Nephron (organoid): ENCODE data around the gene MAD1L1.

ENCODE experiments used
- H3K27ac Mint-ChIP-seq, 3 experiments: 2 replicates each; pipeline ENCODE4 v1.8.0; 2020; ENCODE audit warnings: mixed read lengths in 3 of 3, mild to moderate bottlenecking in 2 of 3, moderate library complexity in 1 of 3
- H3K27me3 Mint-ChIP-seq: 2 replicates; pipeline ENCODE4 v1.8.0; 2021; ENCODE audit warnings: low read depth, mild to moderate bottlenecking, moderate library complexity, mixed read lengths
- H3K36me3 Mint-ChIP-seq: 2 replicates; pipeline ENCODE4 v1.8.0; 2020; ENCODE audit warnings: low read depth, mixed read lengths
- H3K4me1 Mint-ChIP-seq: 2 replicates; pipeline ENCODE4 v1.8.0; 2020; ENCODE audit warnings: mixed read lengths
- H3K4me3 Mint-ChIP-seq, 3 experiments: 2 replicates each; pipeline ENCODE4 v1.8.0; 2020; ENCODE audit warnings: mild to moderate bottlenecking in 3 of 3, mixed read lengths in 3 of 3, moderate library complexity in 2 of 3
- H3K9me3 Mint-ChIP-seq: 2 replicates; pipeline ENCODE4 v1.8.0; 2020; ENCODE audit warnings: mixed read lengths
- TF ChIP-seq, protein P1 (sequence below), 3 experiments: fragments of 200-600 bp; sonication (generic); IDR thresholded peaks; one replicate each; pipeline ENCODE4 v1.5.0; 2021; ENCODE audit warnings: antibody characterized with exemption in 3 of 3; ENCODE audit not compliant: unreplicated experiment in 3 of 3

Gene MAD1L1

DNA sequence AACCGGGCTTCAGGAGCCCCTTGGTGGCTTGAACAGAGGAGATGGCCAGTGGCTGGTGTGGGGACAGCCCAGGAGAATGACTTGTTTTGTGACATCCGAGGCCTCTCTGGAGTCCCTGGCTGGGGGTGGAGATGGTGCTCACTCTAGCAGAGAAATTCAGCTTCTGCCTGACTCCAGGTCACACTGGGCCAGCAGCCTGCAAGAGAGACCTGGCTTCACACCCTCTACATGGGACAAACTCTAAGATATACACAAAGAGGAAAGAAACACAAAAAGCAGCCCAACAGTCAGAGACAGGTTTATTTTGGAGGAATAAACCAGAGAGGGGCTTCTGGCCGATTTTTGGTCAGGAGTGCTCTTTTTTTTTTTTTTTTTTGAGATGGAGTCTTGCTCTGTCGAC, 429.8 kb downstream of the MAD1L1 start:
- TF ChIP-seq, protein P1, sequence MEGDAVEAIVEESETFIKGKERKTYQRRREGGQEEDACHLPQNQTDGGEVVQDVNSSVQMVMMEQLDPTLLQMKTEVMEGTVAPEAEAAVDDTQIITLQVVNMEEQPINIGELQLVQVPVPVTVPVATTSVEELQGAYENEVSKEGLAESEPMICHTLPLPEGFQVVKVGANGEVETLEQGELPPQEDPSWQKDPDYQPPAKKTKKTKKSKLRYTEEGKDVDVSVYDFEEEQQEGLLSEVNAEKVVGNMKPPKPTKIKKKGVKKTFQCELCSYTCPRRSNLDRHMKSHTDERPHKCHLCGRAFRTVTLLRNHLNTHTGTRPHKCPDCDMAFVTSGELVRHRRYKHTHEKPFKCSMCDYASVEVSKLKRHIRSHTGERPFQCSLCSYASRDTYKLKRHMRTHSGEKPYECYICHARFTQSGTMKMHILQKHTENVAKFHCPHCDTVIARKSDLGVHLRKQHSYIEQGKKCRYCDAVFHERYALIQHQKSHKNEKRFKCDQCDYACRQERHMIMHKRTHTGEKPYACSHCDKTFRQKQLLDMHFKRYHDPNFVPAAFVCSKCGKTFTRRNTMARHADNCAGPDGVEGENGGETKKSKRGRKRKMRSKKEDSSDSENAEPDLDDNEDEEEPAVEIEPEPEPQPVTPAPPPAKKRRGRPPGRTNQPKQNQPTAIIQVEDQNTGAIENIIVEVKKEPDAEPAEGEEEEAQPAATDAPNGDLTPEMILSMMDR (IDR thresholded peaks at IDR 0.05; ENCODE audit: unreplicated experiment in 3 of 3): no peak
- Mint-ChIP-seq H3K4me1 (peaks cover 19% of the 10 kb centered on the region), H3K4me3 (no peak overlapping the region), H3K9me3 (peaks cover 32% of the 10 kb centered on the region), H3K36me3 (peaks cover 23% of the 10 kb centered on the region), H3K27me3 (peaks cover 22% of the 10 kb centered on the region), H3K27ac (peak overlapping the region in 1 of 3 experiments; percentile 10)

- TF ChIP-seq, protein P1 (IDR thresholded peaks at IDR 0.05; ENCODE audit: unreplicated experiment in 3 of 3): no peak
- Mint-ChIP-seq H3K9me3 (peaks cover 40% of the 10 kb centered on the region), H3K27me3 (peaks cover 21% of the 10 kb centered on the region), H3K4me1 (peaks cover 19% of the 10 kb centered on the region), H3K27ac (peak overlapping the region; percentile 72 to 87 (median 84)), H3K36me3 (peaks cover 23% of the 10 kb centered on the region), H3K4me3 (peak overlapping the region in 1 of 3 experiments; percentile 39)
Observed at GRCh38 chr7:1800902-1801301, 431.8 kb downstream of the MAD1L1 start.

- H3K27me3 Mint-ChIP-seq: peaks cover 12% of the 10 kb centered on the region
- TF ChIP-seq, protein P1 (IDR thresholded peaks at IDR 0.05; ENCODE audit: unreplicated experiment in 3 of 3): no peak
- H3K4me3 Mint-ChIP-seq: no peak overlapping the region
- H3K4me1 Mint-ChIP-seq: peaks cover 13% of the 10 kb centered on the region
- H3K36me3 Mint-ChIP-seq: peaks cover 12% of the 10 kb centered on the region
- no peak overlapping the region for H3K27ac Mint-ChIP-seq
- H3K9me3 Mint-ChIP-seq: peaks cover 55% of the 10 kb centered on the region
Observed at GRCh38 chr7:1798191-1798590, 434.6 kb downstream of the MAD1L1 start.

DNA sequence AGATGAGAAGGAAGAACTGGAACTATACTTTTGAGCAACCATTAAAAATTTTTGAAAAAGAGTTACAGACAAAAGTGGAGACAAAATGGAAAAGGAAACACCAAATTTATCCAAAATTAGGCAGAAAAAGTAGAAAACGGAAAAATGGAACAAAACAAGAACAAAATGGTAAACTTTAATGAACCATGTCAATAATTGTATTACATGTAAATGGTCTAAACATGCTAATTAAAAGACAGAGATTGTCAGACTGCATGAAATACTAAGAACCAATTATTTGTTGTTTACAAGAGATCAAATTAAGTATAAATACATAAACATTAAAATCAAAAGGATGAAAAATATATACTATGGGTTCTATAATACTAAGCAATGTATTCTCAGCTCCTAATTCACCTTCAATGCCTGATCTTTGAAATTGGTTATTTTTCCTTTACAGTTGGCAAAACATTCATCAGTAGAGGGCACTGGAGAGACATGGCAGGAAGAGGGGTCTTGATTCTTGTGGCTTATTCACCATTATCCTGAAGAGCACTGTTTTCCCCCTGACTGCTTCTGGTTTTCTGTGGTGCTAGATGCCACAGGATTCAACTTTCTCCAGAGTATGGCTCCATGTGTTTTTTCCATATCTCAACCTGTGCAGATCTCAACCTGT, 437.7 kb downstream of the MAD1L1 start:
- Mint-ChIP-seq H3K4me1 (no peaks in the 10 kb centered on the region), H3K27ac (no peak overlapping the region), H3K4me3 (no peak overlapping the region), H3K27me3 (peaks cover 10% of the 10 kb centered on the region), H3K36me3 (no peaks in the 10 kb centered on the region), H3K9me3 (peaks cover 43% of the 10 kb centered on the region)
- TF ChIP-seq, protein P1 (IDR thresholded peaks at IDR 0.05; ENCODE audit: unreplicated experiment in 3 of 3): no peak

DNA sequence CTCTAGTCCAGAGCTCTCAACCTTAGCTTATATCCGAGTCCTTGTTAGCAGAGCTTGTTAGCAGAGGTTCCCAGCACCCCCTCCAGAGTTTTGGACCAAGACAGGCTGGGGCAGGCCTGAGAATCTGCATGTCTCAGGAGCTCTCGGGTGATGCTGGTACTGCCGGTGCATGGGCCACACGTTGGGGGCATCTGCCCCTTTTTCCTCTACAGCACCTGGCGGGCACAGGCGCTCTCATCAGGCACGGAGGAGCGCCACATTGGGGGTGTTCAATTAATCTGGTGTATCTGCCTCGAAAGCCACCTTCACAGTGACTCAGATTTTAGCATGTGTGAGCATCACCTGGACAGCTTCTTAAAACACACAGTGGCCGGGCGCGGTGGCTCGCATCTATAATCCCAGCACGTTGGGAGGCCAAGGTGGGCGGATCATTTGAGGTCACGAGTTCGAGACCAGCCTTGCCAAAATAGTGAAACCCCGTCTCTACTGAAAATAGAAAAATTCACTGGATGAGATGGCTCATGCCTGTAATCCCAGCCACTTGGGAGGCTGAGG, 445.0 kb downstream of the MAD1L1 start:
- Mint-ChIP-seq H3K4me1 (no peaks in the 10 kb centered on the region), H3K9me3 (peaks cover 20% of the 10 kb centered on the region), H3K4me3 (no peak overlapping the region), H3K36me3 (peaks cover 3% of the 10 kb centered on the region), H3K27ac (no peak overlapping the region), H3K27me3 (peaks cover 10% of the 10 kb centered on the region)
- TF ChIP-seq, protein P1 (IDR thresholded peaks at IDR 0.05; ENCODE audit: unreplicated experiment in 3 of 3): no peak

GRCh38 chr7:1787241-1787640, 445.5 kb downstream of the MAD1L1 start:
- TF ChIP-seq, protein P1 (IDR thresholded peaks at IDR 0.05; ENCODE audit: unreplicated experiment in 3 of 3): no peak
- Mint-ChIP-seq H3K27ac (no peak overlapping the region), H3K4me1 (no peaks in the 10 kb centered on the region), H3K9me3 (peaks cover 15% of the 10 kb centered on the region), H3K27me3 (peaks cover 13% of the 10 kb centered on the region), H3K36me3 (peaks cover 3% of the 10 kb centered on the region), H3K4me3 (no peak overlapping the region)
